Naive B cell (primary cell): Measurements from ENCODE around the gene ADAMTS16. TPM values are rescaled to one million over a fixed set of nuclear protein-coding genes. Genes with fewer than 3 reads are reported as not detected.
A peak's percentile ranks its signal among the peaks of the same experiment; 100 is the strongest.

Experiments used
- ATAC-seq, 2 donors: fragments of 150-1000 bp; cut with Tn5 transposase; 2 replicates each; pipeline ENCODE4 v1.10.0; 2021; ENCODE audit warnings: low read depth in 2 of 2, mild to moderate bottlenecking in 2 of 2, moderate library complexity in 2 of 2
- DNase-seq: peaks from one replicate; pipeline ENCODE4 v3.0.0; 2022
- H3K27ac Mint-ChIP-seq, 6 donors: one replicate each; pipeline ENCODE4 v1.8.0; 2020 to 2022; ENCODE audit warnings: mild to moderate bottlenecking in 6 of 6, mixed read lengths in 6 of 6, moderate library complexity in 5 of 6, inconsistent platforms in 2 of 6
- H3K27me3 Mint-ChIP-seq, 3 donors: one replicate each; pipeline ENCODE4 v1.8.0; 2021 to 2022; ENCODE audit warnings: mixed read lengths in 3 of 3, mild to moderate bottlenecking in 1 of 3
- H3K36me3 Mint-ChIP-seq, 2 donors: one replicate each; pipeline ENCODE4 v1.8.0; 2020 to 2022; ENCODE audit warnings: mixed read lengths in 2 of 2, inconsistent platforms in 1 of 2, mild to moderate bottlenecking in 1 of 2
- H3K4me1 Mint-ChIP-seq, 3 donors: one replicate each; pipeline ENCODE4 v1.8.0; 2020 to 2022; ENCODE audit warnings: mixed read lengths in 3 of 3, inconsistent platforms in 1 of 3, mild to moderate bottlenecking in 1 of 3, moderate library complexity in 1 of 3
- H3K4me3 Mint-ChIP-seq, 8 donors: one replicate each; pipeline ENCODE4 v1.8.0; 2020 to 2022; ENCODE audit warnings: mild to moderate bottlenecking in 8 of 8, mixed read lengths in 8 of 8, moderate library complexity in 8 of 8, inconsistent platforms in 2 of 8
- H3K9me3 Mint-ChIP-seq, 7 donors: one replicate each; pipeline ENCODE4 v1.8.0; 2020 to 2022; ENCODE audit warnings: mixed read lengths in 7 of 7, mild to moderate bottlenecking in 5 of 7, inconsistent platforms in 2 of 7, moderate library complexity in 1 of 7
- polyA plus RNA-seq, 6 donors: library from polyadenylated mRNA; unstranded; fragments of 300-500 nt; fragmentation: Illumina TruSeq; gene quantifications; one replicate each; pipeline ENCODE4 v1.2.3, GENCODE V29; 2021; ENCODE audit warnings: low read depth in 6 of 6

Gene ADAMTS16
- polyA plus RNA-seq, 6 donors from 2014 or later, result not detected

GRCh38 chr5:5179079-5179478 is 38.9 kb downstream of the ADAMTS16 start:
- no peak for DNase-seq
- no peak for ATAC-seq
- Mint-ChIP-seq H3K9me3 (peaks cover 0 to 9% (median 5%) of the 10 kb centered on the region in 7 donors), H3K27me3 (peaks cover 0 to 18% (median 9%) of the 10 kb centered on the region in 3 donors), H3K27ac (no peak overlapping the region), H3K36me3 (no peaks in the 10 kb centered on the region), H3K4me3 (no peak overlapping the region), H3K4me1 (peaks cover 0 to 6% (median 0%) of the 10 kb centered on the region in 3 donors)

- Mint-ChIP-seq H3K27me3 (peaks cover 0 to 18% (median 9%) of the 10 kb centered on the region in 3 donors), H3K9me3 (peaks cover 0 to 5% (median 4%) of the 10 kb centered on the region in 7 donors), H3K27ac (no peak overlapping the region), H3K4me1 (peaks cover 0 to 6% (median 0%) of the 10 kb centered on the region in 3 donors), H3K4me3 (no peak overlapping the region), H3K36me3 (no peaks in the 10 kb centered on the region)
- ATAC-seq (no peak), DNase-seq (no peak)
Observed at GRCh38 chr5:5179597-5179996, 39.5 kb downstream of the ADAMTS16 start.

- ATAC-seq (no peak), DNase-seq (no peak)
- no peak overlapping the region for H3K4me3 Mint-ChIP-seq
- peaks cover 0 to 6% (median 0%) of the 10 kb centered on the region in 3 donors for H3K4me1 Mint-ChIP-seq
- no peaks in the 10 kb centered on the region for H3K36me3 Mint-ChIP-seq
- H3K27me3 Mint-ChIP-seq, result peaks cover 0 to 18% (median 9%) of the 10 kb centered on the region in 3 donors
- no peak overlapping the region for H3K27ac Mint-ChIP-seq
- H3K9me3 Mint-ChIP-seq, result peaks cover 0 to 5% (median 0%) of the 10 kb centered on the region in 7 donors
Observed at GRCh38 chr5:5181650-5182324, 41.7 kb downstream of the ADAMTS16 start.

GRCh38 chr5:5182508-5183188 is 42.5 kb downstream of the ADAMTS16 start:
- DNase-seq (no peak), ATAC-seq (no peak)
- Mint-ChIP-seq H3K27ac (no peak overlapping the region), H3K9me3 (peaks cover 0 to 5% (median 0%) of the 10 kb centered on the region in 7 donors), H3K4me3 (no peak overlapping the region), H3K4me1 (peaks cover 0 to 6% (median 0%) of the 10 kb centered on the region in 3 donors), H3K27me3 (peaks cover 0 to 18% (median 9%) of the 10 kb centered on the region in 3 donors), H3K36me3 (no peaks in the 10 kb centered on the region)

GRCh38 chr5:5183189-5183699 is 43.1 kb downstream of the ADAMTS16 start:
- DNase-seq, result no peak
- no peak for ATAC-seq
- Mint-ChIP-seq H3K4me1 (peaks cover 0 to 6% (median 0%) of the 10 kb centered on the region in 3 donors), H3K27me3 (peaks cover 0 to 18% (median 9%) of the 10 kb centered on the region in 3 donors), H3K36me3 (no peaks in the 10 kb centered on the region), H3K4me3 (no peak overlapping the region), H3K9me3 (peaks cover 0 to 5% (median 0%) of the 10 kb centered on the region in 7 donors), H3K27ac (no peak overlapping the region)

GRCh38 chr5:5183933-5184332 is 43.8 kb downstream of the ADAMTS16 start:
- no peak for DNase-seq
- H3K4me3 Mint-ChIP-seq, result no peak overlapping the region
- H3K9me3 Mint-ChIP-seq, result peaks cover 0 to 5% (median 0%) of the 10 kb centered on the region in 7 donors
- no peak overlapping the region for H3K27ac Mint-ChIP-seq
- no peaks in the 10 kb centered on the region for H3K36me3 Mint-ChIP-seq
- ATAC-seq, result no peak
- H3K27me3 Mint-ChIP-seq, result peaks cover 0 to 18% (median 9%) of the 10 kb centered on the region in 3 donors
- peaks cover 0 to 6% (median 0%) of the 10 kb centered on the region in 3 donors for H3K4me1 Mint-ChIP-seq

- Mint-ChIP-seq H3K36me3 (no peaks in the 10 kb centered on the region), H3K4me3 (no peak overlapping the region), H3K27me3 (peaks cover 0 to 2% (median under 1%) of the 10 kb centered on the region in 3 donors), H3K4me1 (no peaks in the 10 kb centered on the region), H3K27ac (no peak overlapping the region), H3K9me3 (peaks cover 0 to 6% (median 0%) of the 10 kb centered on the region in 7 donors)
- no peak for DNase-seq
- no peak for ATAC-seq
Observed at GRCh38 chr5:5188376-5189050, 48.4 kb downstream of the ADAMTS16 start.

- ATAC-seq (no peak), DNase-seq (no peak)
- H3K27ac Mint-ChIP-seq, result no peak overlapping the region
- no peak overlapping the region for H3K4me3 Mint-ChIP-seq
- no peaks in the 10 kb centered on the region for H3K36me3 Mint-ChIP-seq
- no peaks in the 10 kb centered on the region for H3K4me1 Mint-ChIP-seq
- no peaks in the 10 kb centered on the region for H3K27me3 Mint-ChIP-seq
- H3K9me3 Mint-ChIP-seq, result peaks cover 0 to 6% (median 0%) of the 10 kb centered on the region in 7 donors
Observed at GRCh38 chr5:5189051-5189430, 48.9 kb downstream of the ADAMTS16 start.

GRCh38 chr5:5191906-5192305 is 51.8 kb downstream of the ADAMTS16 start:
- no peak for ATAC-seq
- H3K36me3 Mint-ChIP-seq, result no peaks in the 10 kb centered on the region
- no peaks in the 10 kb centered on the region for H3K4me1 Mint-ChIP-seq
- H3K27ac Mint-ChIP-seq, result no peak overlapping the region
- no peak for DNase-seq
- H3K4me3 Mint-ChIP-seq, result no peak overlapping the region
- no peaks in the 10 kb centered on the region for H3K27me3 Mint-ChIP-seq
- H3K9me3 Mint-ChIP-seq, result peaks cover 0 to 8% (median 4%) of the 10 kb centered on the region in 7 donors

GRCh38 chr5:5192681-5193080 is 52.6 kb downstream of the ADAMTS16 start:
- H3K4me3 Mint-ChIP-seq, result peak overlapping the region in 1 of 8 donors; percentile 15

GRCh38 chr5:5195128-5195918 is 55.2 kb downstream of the ADAMTS16 start:
- Mint-ChIP-seq H3K36me3 (no peaks in the 10 kb centered on the region), H3K4me1 (no peaks in the 10 kb centered on the region), H3K27ac (no peak overlapping the region), H3K27me3 (no peaks in the 10 kb centered on the region), H3K4me3 (no peak overlapping the region), H3K9me3 (peaks cover 1 to 8% (median 5%) of the 10 kb centered on the region in 7 donors)
- DNase-seq (no peak), ATAC-seq (no peak)

More at GRCh38 chr5:5192681-5193080, 52.6 kb downstream of the ADAMTS16 start:
- no peak overlapping the region for H3K27ac Mint-ChIP-seq
- ATAC-seq, result no peak
- DNase-seq, result no peak
- H3K36me3 Mint-ChIP-seq, result no peaks in the 10 kb centered on the region
- no peaks in the 10 kb centered on the region for H3K27me3 Mint-ChIP-seq
- H3K4me1 Mint-ChIP-seq, result no peaks in the 10 kb centered on the region
- H3K9me3 Mint-ChIP-seq, result peaks cover 0 to 8% (median 4%) of the 10 kb centered on the region in 7 donors

- no peak for DNase-seq
- H3K9me3 Mint-ChIP-seq, result peaks cover 2 to 14% (median 5%) of the 10 kb centered on the region in 7 donors
- no peaks in the 10 kb centered on the region for H3K36me3 Mint-ChIP-seq
- H3K4me3 Mint-ChIP-seq, result no peak overlapping the region
- H3K27me3 Mint-ChIP-seq, result no peaks in the 10 kb centered on the region
- H3K27ac Mint-ChIP-seq, result no peak overlapping the region
- ATAC-seq, result no peak
- H3K4me1 Mint-ChIP-seq, result no peaks in the 10 kb centered on the region
Observed at GRCh38 chr5:5198135-5198534, 58.0 kb downstream of the ADAMTS16 start.

- no peak overlapping the region for H3K27ac Mint-ChIP-seq
- no peak overlapping the region for H3K4me3 Mint-ChIP-seq
- no peaks in the 10 kb centered on the region for H3K27me3 Mint-ChIP-seq
- ATAC-seq, result no peak
- H3K9me3 Mint-ChIP-seq, result peaks cover 2 to 14% (median 5%) of the 10 kb centered on the region in 7 donors
- no peaks in the 10 kb centered on the region for H3K4me1 Mint-ChIP-seq
- DNase-seq, result no peak
- no peaks in the 10 kb centered on the region for H3K36me3 Mint-ChIP-seq
Observed at GRCh38 chr5:5198815-5199214, 58.7 kb downstream of the ADAMTS16 start.
